DOHH2 (cell line): ENCODE data around the gene GATA3.

Experiments used
- H3F3A ChIP-seq: fragments of 200-600 bp; sonication (generic), shearing (Covaris generic); 2 replicates; pipeline ENCODE4 v1.6.0; 2016; ENCODE audit warnings: antibody characterized with exemption, mild to moderate bottlenecking; ENCODE audit not compliant: control insufficient read depth, insufficient read depth
- H3K27ac ChIP-seq: fragments of 200-600 bp; sonication (generic); 2 replicates; pipeline ENCODE4 v1.5.1; 2014; ENCODE audit warnings: low read depth, mild to moderate bottlenecking, low read length, moderate library complexity
- H3K27me3 ChIP-seq: fragments of 200-600 bp; sonication (generic); 2 replicates; pipeline ENCODE4 v1.6.1; 2014; ENCODE audit warnings: mild to moderate bottlenecking, low read length, mixed read lengths; ENCODE audit not compliant: control insufficient read depth
- H3K36me3 ChIP-seq: fragments of 200-600 bp; sonication (generic); 2 replicates; pipeline ENCODE4 v1.6.1; 2014; ENCODE audit warnings: mild to moderate bottlenecking, low read length, moderate library complexity, mixed read lengths; ENCODE audit not compliant: control insufficient read depth
- H3K4me1 ChIP-seq: fragments of 200-600 bp; sonication (generic); 2 replicates; pipeline ENCODE4 v1.6.1; 2014; ENCODE audit warnings: mild to moderate bottlenecking, low read length, mixed read lengths; ENCODE audit not compliant: control insufficient read depth
- H3K4me2 ChIP-seq: fragments of 200-600 bp; sonication (generic); 2 replicates; pipeline ENCODE4 v1.6.0; 2014; ENCODE audit warnings: mild to moderate bottlenecking, low read length, moderate library complexity
- H3K4me3 ChIP-seq: fragments of 200-600 bp; sonication (generic); 2 replicates; pipeline ENCODE4 v1.5.1; 2014; ENCODE audit warnings: mild to moderate bottlenecking, low read length, mixed read lengths
- H3K79me2 ChIP-seq: fragments of 200-600 bp; sonication (generic); 2 replicates; pipeline ENCODE4 v1.6.1; 2014; ENCODE audit warnings: mild to moderate bottlenecking, low read length, mixed read lengths; ENCODE audit not compliant: control insufficient read depth
- H3K9me2 ChIP-seq: fragments of 200-600 bp; sonication (generic); replicated peaks from 2 replicates; pipeline ENCODE4 v1.6.1; 2014; ENCODE audit warnings: mild to moderate bottlenecking, low read length, mixed read lengths; ENCODE audit not compliant: control insufficient read depth
- H3K9me3 ChIP-seq: fragments of 200-600 bp; sonication (generic); 2 replicates; pipeline ENCODE4 v1.6.1; 2014; ENCODE audit warnings: antibody characterized with exemption, low read length, mixed read lengths; ENCODE audit not compliant: control insufficient read depth, insufficient read depth
- H4K20me1 ChIP-seq: fragments of 200-600 bp; sonication (generic); 2 replicates; pipeline ENCODE4 v1.6.0; 2014; ENCODE audit warnings: low read depth, mild to moderate bottlenecking, antibody characterized with exemption, low read length, moderate library complexity; ENCODE audit not compliant: control insufficient read depth, insufficient read depth
- EZH2phosphoT487 ChIP-seq: fragments of 200-600 bp; sonication (generic); IDR thresholded peaks from 2 replicates; pipeline ENCODE4 v1.6.1; 2017; ENCODE audit warnings: borderline replicate concordance, mild to moderate bottlenecking, antibody characterized with exemption, low read length, moderate library complexity, mixed read lengths
- TF ChIP-seq, protein P1 (sequence below): fragments of 200-600 bp; sonication (generic); IDR thresholded peaks from one replicate; pipeline ENCODE4 v1.5.1; 2014; ENCODE audit warnings: antibody characterized with exemption, mild to moderate bottlenecking, low read depth, low read length; ENCODE audit not compliant: poor library complexity, severe bottlenecking

Gene GATA3

DNA sequence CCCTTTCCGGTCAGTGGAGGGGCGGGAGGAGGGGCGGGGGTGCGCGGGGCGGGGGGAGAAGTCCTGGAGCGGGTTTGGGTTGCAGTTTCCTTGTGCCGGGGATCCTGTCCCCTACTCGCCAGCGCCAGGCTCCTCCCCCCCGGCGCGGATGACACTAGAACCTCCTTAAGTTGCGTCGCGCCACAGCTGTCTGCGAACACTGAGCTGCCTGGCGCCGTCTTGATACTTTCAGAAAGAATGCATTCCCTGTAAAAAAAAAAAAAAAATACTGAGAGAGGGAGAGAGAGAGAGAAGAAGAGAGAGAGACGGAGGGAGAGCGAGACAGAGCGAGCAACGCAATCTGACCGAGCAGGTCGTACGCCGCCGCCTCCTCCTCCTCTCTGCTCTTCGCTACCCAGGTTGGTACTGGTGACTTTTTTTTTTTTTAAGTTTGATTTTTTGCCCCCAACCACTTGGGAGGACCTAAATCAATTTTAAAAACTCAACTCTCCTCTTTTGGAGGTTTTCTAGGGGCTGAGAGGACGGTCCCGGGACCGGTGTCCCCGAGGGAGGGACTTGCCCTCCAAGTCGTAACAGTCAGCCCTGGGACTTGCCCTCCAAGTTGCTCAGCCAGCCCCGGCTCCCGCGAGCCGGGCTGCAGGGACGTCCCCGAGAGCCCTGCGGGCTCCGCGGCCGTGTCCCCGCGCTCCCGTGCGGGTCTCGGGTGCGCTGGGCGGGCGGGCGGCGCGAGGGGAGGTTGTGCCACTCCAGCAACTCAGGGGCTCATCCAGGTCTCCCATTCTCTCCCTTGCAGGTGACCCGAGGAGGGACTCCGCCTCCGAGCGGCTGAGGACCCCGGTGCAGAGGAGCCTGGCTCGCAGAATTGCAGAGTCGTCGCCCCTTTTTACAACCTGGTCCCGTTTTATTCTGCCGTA, at the start of gene GATA3:
GATA3 (plus strand) TSS at position 195 of the 914 bp plus-strand sequence. CDS start 968 bp downstream, outside the sequence.
- no peaks in the 10 kb centered on the region for H3K36me3 ChIP-seq

DNA sequence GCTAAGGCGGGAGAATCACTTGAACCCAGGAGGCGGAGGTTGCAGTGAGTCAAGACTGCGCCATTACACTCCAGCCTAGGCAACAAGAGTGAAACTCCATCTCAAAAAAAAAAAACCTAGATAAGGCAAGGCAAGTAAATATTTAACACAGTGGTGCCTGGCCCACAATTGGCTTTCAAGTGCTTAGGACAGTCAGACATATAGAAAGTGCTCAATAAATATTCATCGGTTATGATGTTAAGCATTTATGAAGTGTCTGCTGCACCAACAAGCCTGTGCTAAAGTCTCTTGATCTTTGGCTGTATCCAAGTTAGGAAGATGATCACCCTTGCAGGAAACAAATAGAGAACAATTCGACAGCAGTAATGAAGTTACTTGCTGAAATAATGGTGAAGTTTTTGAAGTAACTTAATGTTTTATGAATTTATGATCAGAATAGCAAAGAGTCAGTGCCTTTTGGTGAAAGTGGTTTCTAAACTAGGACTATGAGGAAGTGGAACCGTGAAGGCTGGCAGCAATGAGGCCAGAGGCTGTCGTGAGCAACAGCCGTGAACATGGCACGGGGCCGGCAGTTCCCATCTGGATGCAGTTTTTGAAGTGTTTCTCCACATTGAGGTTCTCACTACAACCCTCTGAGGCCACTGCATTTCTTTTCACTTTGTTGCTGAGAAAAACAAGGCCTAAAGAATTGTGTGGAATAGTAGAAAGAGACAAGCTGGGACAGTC, 48.1 kb upstream of the GATA3 start:
- no peak for TF ChIP-seq EZH2phosphoT487
- TF ChIP-seq, protein P1, sequence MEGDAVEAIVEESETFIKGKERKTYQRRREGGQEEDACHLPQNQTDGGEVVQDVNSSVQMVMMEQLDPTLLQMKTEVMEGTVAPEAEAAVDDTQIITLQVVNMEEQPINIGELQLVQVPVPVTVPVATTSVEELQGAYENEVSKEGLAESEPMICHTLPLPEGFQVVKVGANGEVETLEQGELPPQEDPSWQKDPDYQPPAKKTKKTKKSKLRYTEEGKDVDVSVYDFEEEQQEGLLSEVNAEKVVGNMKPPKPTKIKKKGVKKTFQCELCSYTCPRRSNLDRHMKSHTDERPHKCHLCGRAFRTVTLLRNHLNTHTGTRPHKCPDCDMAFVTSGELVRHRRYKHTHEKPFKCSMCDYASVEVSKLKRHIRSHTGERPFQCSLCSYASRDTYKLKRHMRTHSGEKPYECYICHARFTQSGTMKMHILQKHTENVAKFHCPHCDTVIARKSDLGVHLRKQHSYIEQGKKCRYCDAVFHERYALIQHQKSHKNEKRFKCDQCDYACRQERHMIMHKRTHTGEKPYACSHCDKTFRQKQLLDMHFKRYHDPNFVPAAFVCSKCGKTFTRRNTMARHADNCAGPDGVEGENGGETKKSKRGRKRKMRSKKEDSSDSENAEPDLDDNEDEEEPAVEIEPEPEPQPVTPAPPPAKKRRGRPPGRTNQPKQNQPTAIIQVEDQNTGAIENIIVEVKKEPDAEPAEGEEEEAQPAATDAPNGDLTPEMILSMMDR = no peak
- Histone ChIP-seq H3K27ac (no peak overlapping the region), H3K4me2 (no peak overlapping the region), H3K36me3 (peaks cover 3% of the 10 kb centered on the region; the same call in 1 of the 2 replicates), H4K20me1 (no peaks in the 10 kb centered on the region), H3K27me3 (no peaks in the 10 kb centered on the region), H3K4me3 (no peak overlapping the region), H3K9me3 (peaks cover 5% of the 10 kb centered on the region; the same call in 1 of the 2 replicates), H3K9me2 (no peaks in the 10 kb centered on the region), H3K79me2 (no peaks in the 10 kb centered on the region), H3F3A (no peaks in the 10 kb centered on the region), H3K4me1 (0 out of 2 replicates have a peak, but pooled peaks cover 3% of the 10 kb centered on the region)

More for the DNA sequence above, at the start of gene GATA3:
- Histone ChIP-seq H3K4me2 (no peak within 1 kb of the TSS), H3K27me3 (no peaks in the 10 kb centered on the region), H3K9me3 (no peaks in the 10 kb centered on the region; the same call in 1 of the 2 replicates), H3K79me2 (no peaks in the 10 kb centered on the region), H3K27ac (no peak within 1 kb of the TSS), H3K4me1 (no peaks in the 10 kb centered on the region), H4K20me1 (no peaks in the 10 kb centered on the region), H3F3A (no peaks in the 10 kb centered on the region), H3K4me3 (no peak within 1 kb of the TSS), H3K9me2 (no peaks in the 10 kb centered on the region)
- no peak for TF ChIP-seq EZH2phosphoT487
- TF ChIP-seq, protein P1 = no peak

DNA sequence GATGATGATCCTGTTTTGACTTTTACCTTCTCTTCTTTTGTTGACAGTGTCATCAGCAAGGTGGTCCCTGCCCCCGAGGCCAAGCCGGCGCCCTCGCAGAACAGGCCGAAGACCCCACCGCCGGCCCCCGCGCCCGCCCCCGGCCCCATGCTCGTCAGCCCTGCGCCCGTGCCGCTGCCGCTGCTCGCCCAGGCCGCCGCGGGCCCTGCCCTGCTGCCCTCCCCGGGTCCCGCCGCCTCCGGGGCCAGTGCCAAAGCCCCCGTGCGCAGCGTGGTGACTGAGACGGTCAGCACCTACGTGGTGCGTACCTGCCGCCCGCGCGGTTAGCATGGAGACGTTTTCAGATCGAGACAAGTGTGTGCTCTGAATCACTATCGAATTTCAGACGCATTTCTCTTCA, 45.5 kb upstream of the GATA3 start:
- Histone ChIP-seq H3K4me3 (no peak overlapping the region), H3K4me2 (no peak overlapping the region), H3K79me2 (no peaks in the 10 kb centered on the region), H3K27me3 (no peaks in the 10 kb centered on the region), H3K9me3 (peaks cover 5% of the 10 kb centered on the region; the same call in 1 of the 2 replicates), H4K20me1 (no peaks in the 10 kb centered on the region), H3F3A (no peaks in the 10 kb centered on the region), H3K9me2 (no peaks in the 10 kb centered on the region), H3K27ac (no peak overlapping the region), H3K4me1 (0 out of 2 replicates have a peak, but pooled peaks cover 3% of the 10 kb centered on the region), H3K36me3 (peaks cover 3% of the 10 kb centered on the region; the same call in 1 of the 2 replicates)
- no peak for TF ChIP-seq EZH2phosphoT487
- TF ChIP-seq, protein P1 = no peak
